Mesothelial cell of epicardium (in vitro differentiated cells): ENCODE data around the gene EPM2A. TPM values are rescaled to one million over a fixed set of nuclear protein-coding genes. Genes with fewer than 3 reads are reported as not detected.

Experiments used
- DNase-seq, 2 experiments: peaks; one replicate each; pipeline ENCODE4 v3.0.0; 2021; ENCODE audit warnings: low spot score in 2 of 2; ENCODE audit not compliant: unreplicated experiment in 2 of 2
- H3K27ac Mint-ChIP-seq: 2 replicates; pipeline ENCODE4 v1.8.0; 2021; ENCODE audit warnings: mixed read lengths
- H3K27me3 Mint-ChIP-seq: 2 replicates; pipeline ENCODE4 v1.8.0; 2021; ENCODE audit warnings: low read depth, mixed read lengths
- H3K36me3 Mint-ChIP-seq: 2 replicates; pipeline ENCODE4 v1.8.0; 2021; ENCODE audit warnings: mixed read lengths
- H3K4me1 Mint-ChIP-seq: 2 replicates; pipeline ENCODE4 v1.8.0; 2021; ENCODE audit warnings: mixed read lengths
- H3K4me3 Mint-ChIP-seq: 2 replicates; pipeline ENCODE4 v1.8.0; 2021; ENCODE audit warnings: mild to moderate bottlenecking, moderate library complexity, mixed read lengths
- H3K9me3 Mint-ChIP-seq: 2 replicates; pipeline ENCODE4 v1.8.0; 2021; ENCODE audit warnings: mixed read lengths
- CTCF ChIP-seq: fragments of 200-600 bp; sonication (generic); IDR thresholded peaks from one replicate; pipeline ENCODE4 v1.5.0; 2021; ENCODE audit warnings: antibody characterized with exemption; ENCODE audit not compliant: unreplicated experiment
- total RNA-seq: library from RNA; stranded (reverse); gene quantifications from 3 replicates; pipeline ENCODE4 v1.2.1, GENCODE V29; 2021

The EPM2A gene
- total RNA-seq, 1 donor from 2014 or later, result 9.5 TPM

DNA sequence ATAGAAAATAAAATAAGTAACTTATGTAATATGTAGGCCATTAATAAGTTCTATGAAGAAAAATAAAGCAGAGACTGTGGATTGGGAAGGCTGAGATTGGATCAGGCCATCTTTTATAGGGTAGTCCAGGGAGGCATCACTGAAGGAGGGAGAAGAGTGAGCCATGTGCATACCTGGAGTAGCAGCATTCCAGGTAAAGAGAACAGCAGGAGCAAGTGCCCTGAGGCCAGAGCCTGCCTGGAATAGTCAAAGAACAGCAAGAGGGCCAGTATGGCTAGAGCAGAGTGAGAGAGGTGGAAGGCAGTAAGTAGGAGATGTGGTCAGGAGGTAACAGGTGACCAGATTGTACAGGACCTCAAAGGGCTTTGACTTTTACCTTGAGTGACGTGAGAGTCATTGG, 112.1 kb downstream of the EPM2A start:
- Mint-ChIP-seq H3K27me3 (no peaks in the 10 kb centered on the region), H3K27ac (no peak overlapping the region), H3K9me3 (peaks cover 7% of the 10 kb centered on the region), H3K4me1 (no peaks in the 10 kb centered on the region), H3K4me3 (no peak overlapping the region), H3K36me3 (no peaks in the 10 kb centered on the region)
- no peak for DNase-seq
- no peak for TF ChIP-seq CTCF

- H3K27ac Mint-ChIP-seq, result no peak overlapping the region
- H3K4me3 Mint-ChIP-seq, result no peak overlapping the region
- H3K4me1 Mint-ChIP-seq, result no peaks in the 10 kb centered on the region
Observed at GRCh38 chr6:145621776-145622175, 113.5 kb downstream of the EPM2A start.

DNA sequence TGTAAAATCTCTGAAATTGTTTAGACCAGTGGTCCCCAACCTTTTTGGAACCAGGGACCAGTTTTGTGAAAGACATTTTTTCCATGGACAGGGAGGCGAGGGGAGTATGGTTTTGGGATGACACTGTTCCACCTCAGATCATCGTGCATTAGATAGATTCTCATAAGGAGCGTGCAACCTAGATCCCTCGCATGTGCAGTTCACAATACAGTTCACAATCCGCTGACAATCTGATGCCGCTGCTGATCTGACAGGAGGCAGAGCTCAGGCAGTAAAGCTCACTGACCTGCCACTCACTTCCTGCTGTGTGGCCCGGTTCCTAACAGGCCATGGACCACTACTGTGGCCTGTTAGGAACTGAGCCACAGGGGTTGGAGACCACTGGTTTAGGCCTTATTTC, 115.2 kb downstream of the EPM2A start:
- H3K4me3 Mint-ChIP-seq, result no peak overlapping the region
- no peak for TF ChIP-seq CTCF
- H3K27me3 Mint-ChIP-seq, result no peaks in the 10 kb centered on the region
- no peak for DNase-seq
- H3K9me3 Mint-ChIP-seq, result peaks cover 24% of the 10 kb centered on the region
- peaks cover 2% of the 10 kb centered on the region for H3K36me3 Mint-ChIP-seq
- no peak overlapping the region for H3K27ac Mint-ChIP-seq
- H3K4me1 Mint-ChIP-seq, result no peaks in the 10 kb centered on the region

More at GRCh38 chr6:145621776-145622175, 113.5 kb downstream of the EPM2A start:
- Mint-ChIP-seq H3K27me3 (no peaks in the 10 kb centered on the region), H3K9me3 (peaks cover 15% of the 10 kb centered on the region), H3K36me3 (peaks cover 2% of the 10 kb centered on the region)
- DNase-seq, result no peak
- no peak for TF ChIP-seq CTCF

DNA sequence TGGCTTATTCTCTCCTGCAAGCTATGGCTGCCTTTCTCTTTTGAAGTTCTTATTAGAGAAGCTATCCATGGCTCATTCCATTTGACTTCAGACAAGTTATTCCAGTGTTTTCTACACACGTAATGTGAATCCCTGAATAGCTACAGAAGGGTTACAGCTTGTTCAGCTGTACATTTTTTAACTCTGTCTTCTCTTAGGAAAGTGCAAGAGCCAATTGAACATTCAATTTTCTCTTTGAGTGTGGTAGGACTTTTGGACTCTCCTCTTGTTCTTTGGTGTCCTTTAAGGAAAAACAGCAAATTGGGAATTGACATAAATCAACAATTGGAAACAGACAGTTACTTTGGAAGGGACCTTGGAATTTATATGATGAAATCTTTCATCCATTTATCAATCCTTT, 125.8 kb downstream of the EPM2A start:
- DNase-seq, result no peak
- no peak overlapping the region for H3K27ac Mint-ChIP-seq
- no peaks in the 10 kb centered on the region for H3K36me3 Mint-ChIP-seq
- H3K27me3 Mint-ChIP-seq, result no peaks in the 10 kb centered on the region
- peaks cover 2% of the 10 kb centered on the region for H3K4me1 Mint-ChIP-seq
- H3K4me3 Mint-ChIP-seq, result no peak overlapping the region
- no peak for TF ChIP-seq CTCF
- H3K9me3 Mint-ChIP-seq, result peaks cover 9% of the 10 kb centered on the region

- H3K36me3 Mint-ChIP-seq, result no peaks in the 10 kb centered on the region
- peaks cover 2% of the 10 kb centered on the region for H3K4me1 Mint-ChIP-seq
- peaks cover 3% of the 10 kb centered on the region for H3K9me3 Mint-ChIP-seq
- H3K27me3 Mint-ChIP-seq, result no peaks in the 10 kb centered on the region
- no peak for DNase-seq
- TF ChIP-seq CTCF, result no peak
- no peak overlapping the region for H3K4me3 Mint-ChIP-seq
- H3K27ac Mint-ChIP-seq, result no peak overlapping the region
Observed at GRCh38 chr6:145608850-145609249, 126.5 kb downstream of the EPM2A start.

GRCh38 chr6:145603991-145604390, 131.3 kb downstream of the EPM2A start:
- DNase-seq, result no peak
- Mint-ChIP-seq H3K27me3 (no peaks in the 10 kb centered on the region), H3K36me3 (no peaks in the 10 kb centered on the region), H3K9me3 (peaks cover 8% of the 10 kb centered on the region), H3K4me1 (peaks cover 2% of the 10 kb centered on the region), H3K4me3 (no peak overlapping the region), H3K27ac (no peak overlapping the region)
- no peak for TF ChIP-seq CTCF
